ENCODE data around the gene NRBF2. TPM values are rescaled to one million over a fixed set of nuclear protein-coding genes. Genes with fewer than 3 reads are reported as not detected.
"Not testable (repeated sequence)": the region's sequence is repeated elsewhere in the genome, so short reads cannot be mapped to it uniquely, and the experiment has no call there.

Gene NRBF2
- total RNA-seq, 4 donors from 2014 or later: 10.2 to 29.2 (median 13.3) TPM

DNA sequence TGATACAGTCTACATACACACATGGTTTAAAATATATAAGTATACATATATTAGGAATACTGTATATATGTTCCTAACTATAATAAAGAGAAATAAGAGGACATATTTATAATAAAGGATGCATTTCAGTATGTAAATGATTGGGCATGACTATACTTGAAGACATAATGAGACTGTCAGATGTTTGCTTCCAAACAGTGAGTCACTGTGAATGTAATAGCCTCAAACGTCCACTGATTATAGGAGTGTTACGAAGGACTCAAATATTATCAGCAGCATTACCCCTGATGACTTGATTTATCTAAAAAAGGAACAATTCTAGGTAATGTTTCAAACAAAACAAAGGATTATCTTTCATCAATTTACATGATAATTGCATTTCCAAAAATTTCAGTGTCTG, 39.9 kb upstream of the NRBF2 start:
- H3K27ac ChIP-seq: no peak overlapping the region
- in situ Hi-C loops (cut with MboI; ENCODE audit: low sequenced_read_pairs in 4 of 4) (loop anchor here in 2 of 4 donors (25.0 kb wide), 2 partner anchors 481 to 656 kb away; no protein-coding TSS in a partner anchor), intact Hi-C loops (cut with DNase I; ENCODE audit: low total_unique reads) (no loop called here)
- no peaks in the 10 kb centered on the region for H3K36me3 ChIP-seq
- no peak overlapping the region for H3K4me3 ChIP-seq
- DNase-seq (no peak), ATAC-seq (no peak)
- H3K9me3 ChIP-seq: no peaks in the 10 kb centered on the region
- no peaks in the 10 kb centered on the region for H3K27me3 ChIP-seq
- TF ChIP-seq CTCF (IDR thresholded peaks at IDR 0.05 in 4 of 5, conservative IDR thresholded peaks at IDR 0.05 in 1 of 5) (no peak), POLR2A (IDR thresholded peaks at IDR 0.05) (no peak)
- H3K4me1 ChIP-seq: no peaks in the 10 kb centered on the region

- in situ Hi-C loops (cut with MboI; ENCODE audit: low sequenced_read_pairs in 4 of 4): loop anchor here in 2 of 4 donors (25.0 kb wide), 2 partner anchors 482 to 657 kb away; no protein-coding TSS in a partner anchor
- Histone ChIP-seq H3K4me3 (no peak overlapping the region), H3K4me1 (no peaks in the 10 kb centered on the region), H3K9me3 (no peaks in the 10 kb centered on the region), H3K36me3 (no peaks in the 10 kb centered on the region), H3K27me3 (no peaks in the 10 kb centered on the region), H3K27ac (no peak overlapping the region)
- no peak for ATAC-seq
- no peak for DNase-seq
- intact Hi-C loops (cut with DNase I; ENCODE audit: low total_unique reads): no loop called here
- TF ChIP-seq CTCF (IDR thresholded peaks at IDR 0.05 in 4 of 5, conservative IDR thresholded peaks at IDR 0.05 in 1 of 5) (no peak), POLR2A (IDR thresholded peaks at IDR 0.05) (no peak)
These were observed 38.7 kb upstream of the NRBF2 start for GRCh38 chr10:63094405-63094804.

DNA sequence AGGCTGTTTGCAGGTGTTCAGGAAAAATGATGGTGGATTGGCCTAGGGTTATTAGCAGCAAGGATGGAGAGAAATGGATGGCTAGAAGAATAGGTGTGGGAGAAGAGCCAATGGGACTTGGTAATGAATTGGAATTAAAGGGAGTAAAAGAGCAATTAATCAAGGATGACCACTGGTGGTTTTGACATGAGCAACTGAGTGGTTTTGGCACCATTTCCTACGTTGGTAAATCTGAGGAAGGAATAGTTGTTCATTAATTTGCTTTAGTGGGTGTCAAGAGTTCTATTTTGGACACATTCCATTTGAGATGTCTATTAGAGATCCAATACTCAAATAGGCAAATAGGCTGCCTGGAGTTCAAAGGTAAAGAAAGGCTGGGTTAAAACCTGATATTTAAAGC, 38.2 kb upstream of the NRBF2 start:
- Histone ChIP-seq H3K4me1 (no peaks in the 10 kb centered on the region), H3K27me3 (no peaks in the 10 kb centered on the region), H3K4me3 (no peak overlapping the region), H3K27ac (no peak overlapping the region), H3K36me3 (no peaks in the 10 kb centered on the region), H3K9me3 (no peaks in the 10 kb centered on the region)
- intact Hi-C loops (cut with DNase I; ENCODE audit: low total_unique reads): no loop called here
- in situ Hi-C loops (cut with MboI; ENCODE audit: low sequenced_read_pairs in 4 of 4): loop anchor here in 2 of 4 donors (25.0 kb wide), 2 partner anchors 483 to 658 kb away; no protein-coding TSS in a partner anchor
- TF ChIP-seq POLR2A (IDR thresholded peaks at IDR 0.05) (no peak), CTCF (IDR thresholded peaks at IDR 0.05 in 4 of 5, conservative IDR thresholded peaks at IDR 0.05 in 1 of 5) (no peak)
- DNase-seq: no peak
- no peak for ATAC-seq

GRCh38 chr10:63099734-63100133, 33.4 kb upstream of the NRBF2 start:
- DNase-seq (no peak), ATAC-seq (no peak)
- Histone ChIP-seq H3K36me3 (no peaks in the 10 kb centered on the region), H3K27me3 (no peaks in the 10 kb centered on the region), H3K27ac (no peak overlapping the region), H3K4me3 (no peak overlapping the region), H3K4me1 (no peaks in the 10 kb centered on the region), H3K9me3 (no peaks in the 10 kb centered on the region)
- TF ChIP-seq CTCF (IDR thresholded peaks at IDR 0.05 in 4 of 5, conservative IDR thresholded peaks at IDR 0.05 in 1 of 5) (no peak), POLR2A (IDR thresholded peaks at IDR 0.05) (no peak)
- in situ Hi-C loops (cut with MboI; ENCODE audit: low sequenced_read_pairs in 4 of 4): loop anchor here (25.0 kb wide), 4 partner anchors 287 to 1062 kb away; partner anchors contain the start of genes ADO (in 2 of the 4) and EGR2 (in 2 of the 4)
- intact Hi-C loops (cut with DNase I; ENCODE audit: low total_unique reads): no loop called here

- H3K27ac ChIP-seq; H3K9me3 ChIP-seq; H3K4me1 ChIP-seq; ATAC-seq; DNase-seq; intact Hi-C loops (cut with DNase I; ENCODE audit: low total_unique reads); H3K4me3 ChIP-seq; H3K27me3 ChIP-seq; H3K36me3 ChIP-seq: not testable (repeated sequence)
- in situ Hi-C loops (cut with MboI; ENCODE audit: low sequenced_read_pairs in 4 of 4): loop anchor here in 3 of 4 donors (25.0 kb wide), 2 partner anchors 289 to 1064 kb away; partner anchors contain the start of genes ADO (in 2 of the 3) and EGR2 (in 2 of the 3)
These were observed 32.0 kb upstream of the NRBF2 start for GRCh38 chr10:63101091-63101490.

DNA sequence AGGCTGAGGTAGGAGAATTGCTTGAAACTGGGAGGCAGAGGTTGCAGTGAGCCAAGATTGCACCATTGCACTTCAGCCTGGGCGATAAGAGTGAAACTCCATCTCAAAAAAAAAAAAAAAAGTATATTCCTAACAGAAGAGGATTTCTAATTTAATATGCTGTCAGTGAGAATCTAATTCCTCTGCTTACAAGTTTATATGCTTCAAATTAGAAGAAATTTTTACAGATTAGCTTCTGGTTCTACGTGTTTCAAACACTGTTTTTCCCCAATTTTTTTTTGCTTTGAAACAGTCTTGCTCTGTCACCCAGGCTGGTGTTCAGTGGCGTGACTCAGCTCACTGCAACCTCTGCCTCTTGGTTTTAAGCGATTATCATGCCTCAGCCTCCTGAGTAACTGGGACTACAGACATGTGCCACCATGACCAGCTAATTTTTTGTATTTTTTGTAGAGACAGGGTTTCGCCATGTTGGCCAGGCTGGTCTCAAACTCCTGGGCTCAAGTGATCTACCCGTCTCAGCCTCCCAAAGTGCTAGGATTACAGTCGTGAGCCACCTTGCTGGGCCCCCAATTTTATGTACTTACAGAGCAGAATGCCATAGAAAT, 30.7 kb upstream of the NRBF2 start:
- DNase-seq; H3K4me3 ChIP-seq; ATAC-seq; H3K9me3 ChIP-seq; H3K36me3 ChIP-seq; intact Hi-C loops (cut with DNase I; ENCODE audit: low total_unique reads); H3K27ac ChIP-seq; H3K27me3 ChIP-seq; H3K4me1 ChIP-seq: not testable (repeated sequence)
- in situ Hi-C loops (cut with MboI; ENCODE audit: low sequenced_read_pairs in 4 of 4): loop anchor here in 3 of 4 donors (25.0 kb wide), 2 partner anchors 290 to 1065 kb away; partner anchors contain the start of genes ADO (in 2 of the 3) and EGR2 (in 2 of the 3)

DNA sequence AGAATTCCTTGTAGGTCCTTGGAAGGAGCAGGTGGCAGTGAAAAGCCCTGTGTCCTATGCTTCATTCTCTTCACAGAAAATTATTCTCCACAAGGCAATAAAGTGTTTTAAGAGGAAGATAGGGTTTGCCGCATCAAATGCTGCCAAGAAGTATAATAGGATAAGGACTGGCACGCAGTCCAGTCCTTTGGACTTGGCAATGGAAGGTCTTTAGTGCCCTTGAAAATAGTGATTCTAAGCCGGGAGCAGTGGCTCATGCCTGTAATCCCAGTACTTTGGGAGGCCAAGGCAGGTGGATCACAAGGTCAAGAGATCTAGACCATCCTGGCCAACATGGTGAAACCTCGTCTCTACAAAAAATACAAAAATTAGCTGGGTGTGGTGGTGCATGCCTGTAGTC, 29.9 kb upstream of the NRBF2 start:
- H3K27me3 ChIP-seq; H3K9me3 ChIP-seq; ATAC-seq; H3K4me1 ChIP-seq; H3K4me3 ChIP-seq; H3K36me3 ChIP-seq; H3K27ac ChIP-seq; DNase-seq; intact Hi-C loops (cut with DNase I; ENCODE audit: low total_unique reads): not testable (repeated sequence)
- in situ Hi-C loops (cut with MboI; ENCODE audit: low sequenced_read_pairs in 4 of 4): loop anchor here in 3 of 4 donors (25.0 kb wide), 2 partner anchors 291 to 1066 kb away; partner anchors contain the start of genes ADO (in 2 of the 3) and EGR2 (in 2 of the 3)
